Measurements from ENCODE around the gene CPED1.

DNA sequence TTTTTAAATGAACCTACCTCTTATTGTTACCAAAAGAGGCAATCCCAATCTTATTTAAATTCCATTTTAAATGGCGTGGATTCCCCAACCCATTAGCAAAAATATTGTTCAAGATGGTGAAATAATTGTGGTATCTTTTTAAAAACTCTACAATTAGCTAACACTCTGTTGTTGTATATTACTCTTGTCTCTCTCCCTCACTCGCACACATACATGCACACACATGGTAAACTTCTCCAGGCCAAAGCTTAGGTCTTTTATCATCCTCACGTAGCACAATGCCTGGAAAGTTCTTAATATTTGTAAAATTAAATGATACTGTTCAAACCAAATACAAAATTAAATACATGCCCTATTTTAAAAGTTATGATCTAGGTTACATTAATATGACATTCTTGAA is 171.0 kb downstream of the CPED1 start:
- TF ChIP-seq, protein P1, sequence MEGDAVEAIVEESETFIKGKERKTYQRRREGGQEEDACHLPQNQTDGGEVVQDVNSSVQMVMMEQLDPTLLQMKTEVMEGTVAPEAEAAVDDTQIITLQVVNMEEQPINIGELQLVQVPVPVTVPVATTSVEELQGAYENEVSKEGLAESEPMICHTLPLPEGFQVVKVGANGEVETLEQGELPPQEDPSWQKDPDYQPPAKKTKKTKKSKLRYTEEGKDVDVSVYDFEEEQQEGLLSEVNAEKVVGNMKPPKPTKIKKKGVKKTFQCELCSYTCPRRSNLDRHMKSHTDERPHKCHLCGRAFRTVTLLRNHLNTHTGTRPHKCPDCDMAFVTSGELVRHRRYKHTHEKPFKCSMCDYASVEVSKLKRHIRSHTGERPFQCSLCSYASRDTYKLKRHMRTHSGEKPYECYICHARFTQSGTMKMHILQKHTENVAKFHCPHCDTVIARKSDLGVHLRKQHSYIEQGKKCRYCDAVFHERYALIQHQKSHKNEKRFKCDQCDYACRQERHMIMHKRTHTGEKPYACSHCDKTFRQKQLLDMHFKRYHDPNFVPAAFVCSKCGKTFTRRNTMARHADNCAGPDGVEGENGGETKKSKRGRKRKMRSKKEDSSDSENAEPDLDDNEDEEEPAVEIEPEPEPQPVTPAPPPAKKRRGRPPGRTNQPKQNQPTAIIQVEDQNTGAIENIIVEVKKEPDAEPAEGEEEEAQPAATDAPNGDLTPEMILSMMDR (IDR thresholded peaks at IDR 0.05), result no peak
- no peak for TF ChIP-seq EP300 (IDR thresholded peaks at IDR 0.05)

All from tibial nerve (tissue), 4 donors.